Ramos (cell line): ENCODE results near the gene SDK1.
"Not testable (repeated sequence)": the region's sequence is repeated elsewhere in the genome, so short reads cannot be mapped to it uniquely, and the experiment has no call there.

Experiments
- in situ Hi-C: fragments of 300-500 bp; cut with MboI; formaldehyde crosslinking; loops from one replicate; pipeline ENCODE4 v1.14.3; 2022; ENCODE audit warnings: low sequenced_read_pairs; ENCODE audit not compliant: unreplicated experiment

SDK1 gene

GRCh38 chr7:3697472-3697871 is 396.4 kb downstream of the SDK1 start:
- in situ Hi-C loops, result no loop called here

GRCh38 chr7:3705258-3705657 is 404.2 kb downstream of the SDK1 start:
- in situ Hi-C loops, result no loop called here

- in situ Hi-C loops, result not testable (repeated sequence)
Observed at GRCh38 chr7:3706091-3706490, 405.0 kb downstream of the SDK1 start.

GRCh38 chr7:3710122-3710521 is 409.1 kb downstream of the SDK1 start:
- in situ Hi-C loops, result no loop called here

- in situ Hi-C loops, result no loop called here
Observed at GRCh38 chr7:3710531-3710930, 409.5 kb downstream of the SDK1 start.

GRCh38 chr7:3712841-3713240 is 411.8 kb downstream of the SDK1 start:
- in situ Hi-C loops, result no loop called here

GRCh38 chr7:3721422-3721821 is 420.4 kb downstream of the SDK1 start:
- in situ Hi-C loops, result no loop called here

GRCh38 chr7:3722396-3722922 is 421.4 kb downstream of the SDK1 start:
- in situ Hi-C loops, result no loop called here

- in situ Hi-C loops, result no loop called here
Observed at GRCh38 chr7:3725155-3726059, 424.4 kb downstream of the SDK1 start.

- in situ Hi-C loops, result no loop called here
Observed at GRCh38 chr7:3730276-3730675, 429.2 kb downstream of the SDK1 start.

- in situ Hi-C loops, result no loop called here
Observed at GRCh38 chr7:3732395-3733005, 431.4 kb downstream of the SDK1 start.

GRCh38 chr7:3733541-3734140 is 432.6 kb downstream of the SDK1 start:
- in situ Hi-C loops, result no loop called here

GRCh38 chr7:3738964-3739363 is 437.9 kb downstream of the SDK1 start:
- in situ Hi-C loops, result no loop called here

- in situ Hi-C loops, result no loop called here
Observed at GRCh38 chr7:3739983-3740382, 438.9 kb downstream of the SDK1 start.

- in situ Hi-C loops, result no loop called here
Observed at GRCh38 chr7:3747467-3747866, 446.4 kb downstream of the SDK1 start.

- in situ Hi-C loops, result no loop called here
Observed at GRCh38 chr7:3748389-3748788, 447.3 kb downstream of the SDK1 start.

GRCh38 chr7:3753868-3754267 is 452.8 kb downstream of the SDK1 start:
- in situ Hi-C loops, result no loop called here

- in situ Hi-C loops, result no loop called here
Observed at GRCh38 chr7:3754493-3755341, 453.7 kb downstream of the SDK1 start.

GRCh38 chr7:3755778-3756453 is 454.9 kb downstream of the SDK1 start:
- in situ Hi-C loops, result not testable (repeated sequence)

- in situ Hi-C loops, result no loop called here
Observed at GRCh38 chr7:3757059-3757458, 456.0 kb downstream of the SDK1 start.
